T-helper 9 cell (primary cell): ENCODE results near the gene GTF2A1.

Experiments used
- DNase-seq: peaks from one replicate; pipeline ENCODE4 v3.0.0-alpha.2; 2020

The GTF2A1 gene

GRCh38 chr14:81172881-81173280, 47.9 kb downstream of the GTF2A1 start:
- no peak for DNase-seq

DNA sequence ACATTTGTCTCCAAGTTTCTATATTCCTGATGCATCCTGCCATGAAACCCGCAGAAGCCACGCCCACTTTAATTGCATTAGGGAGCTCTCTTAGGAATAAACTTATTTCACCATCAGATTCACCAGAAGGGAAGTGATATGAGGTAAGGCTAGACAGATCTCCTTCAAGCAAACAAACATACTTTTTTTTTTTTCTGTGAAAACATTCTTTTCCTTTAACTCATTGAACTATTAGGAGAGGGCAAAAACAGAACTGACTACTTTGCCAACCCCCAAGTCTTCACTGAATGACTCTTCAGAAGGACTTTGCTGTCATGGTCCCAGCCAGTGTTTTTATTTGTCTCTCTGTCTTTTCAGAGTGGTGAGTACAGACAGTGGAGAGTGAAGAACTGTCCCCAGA, 48.4 kb downstream of the GTF2A1 start:
- DNase-seq = no peak

DNA sequence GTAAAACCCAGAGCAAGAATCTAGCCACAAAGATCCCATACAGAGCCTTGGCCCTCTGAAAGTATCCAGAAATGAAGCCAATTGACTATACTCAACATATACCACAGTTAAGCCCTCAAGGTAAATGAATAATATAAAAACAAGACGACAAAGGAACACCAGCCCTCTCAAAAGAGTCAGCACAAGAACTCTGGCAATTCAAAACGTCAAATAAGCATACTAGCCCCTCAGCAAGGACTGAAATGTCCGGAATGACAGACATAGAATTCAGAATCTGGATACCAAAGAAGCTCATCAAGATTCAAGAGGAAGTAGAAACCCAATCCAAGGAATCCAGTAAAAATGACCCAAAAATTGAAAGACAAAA, 49.9 kb downstream of the GTF2A1 start:
- DNase-seq = no peak

DNA sequence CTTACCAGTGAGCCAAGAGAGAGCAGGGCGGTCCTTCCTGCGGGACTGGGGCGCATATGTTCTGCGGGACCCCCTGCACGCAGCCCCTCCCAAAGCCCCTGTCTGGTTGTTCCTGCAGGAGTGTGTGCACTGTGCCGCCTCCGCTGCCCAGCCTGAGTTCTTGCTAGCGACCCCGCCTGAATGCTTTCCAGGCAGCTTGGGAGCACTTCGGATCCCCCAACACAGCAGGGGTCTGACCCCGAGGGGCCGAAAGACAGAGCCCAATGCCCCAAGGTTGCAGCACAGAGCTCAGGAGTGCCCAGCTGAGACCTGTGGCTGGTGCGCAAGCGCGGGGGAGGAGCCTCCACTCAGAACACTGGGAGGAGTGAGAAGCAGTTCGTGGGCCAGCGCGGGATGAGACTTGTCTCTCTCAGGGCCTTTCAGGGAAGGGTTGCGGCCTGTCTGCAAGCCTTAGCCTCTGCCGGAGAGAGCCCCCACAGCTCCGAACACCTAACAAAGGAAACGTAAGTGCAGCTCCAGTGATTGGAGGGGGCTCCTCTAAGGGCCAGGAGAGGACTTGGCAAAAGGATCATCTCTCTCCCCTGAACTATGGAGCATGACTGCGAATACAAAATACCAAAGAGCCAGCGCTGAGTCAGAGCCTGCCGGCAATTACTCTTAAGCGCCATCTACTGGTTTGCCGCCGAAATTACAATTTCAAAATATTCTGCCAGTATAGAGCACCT, 50.5 kb downstream of the GTF2A1 start:
- peak; percentile 78 for DNase-seq

GRCh38 chr14:81169711-81170103, 51.1 kb downstream of the GTF2A1 start:
- peak; percentile 3 for DNase-seq

DNA sequence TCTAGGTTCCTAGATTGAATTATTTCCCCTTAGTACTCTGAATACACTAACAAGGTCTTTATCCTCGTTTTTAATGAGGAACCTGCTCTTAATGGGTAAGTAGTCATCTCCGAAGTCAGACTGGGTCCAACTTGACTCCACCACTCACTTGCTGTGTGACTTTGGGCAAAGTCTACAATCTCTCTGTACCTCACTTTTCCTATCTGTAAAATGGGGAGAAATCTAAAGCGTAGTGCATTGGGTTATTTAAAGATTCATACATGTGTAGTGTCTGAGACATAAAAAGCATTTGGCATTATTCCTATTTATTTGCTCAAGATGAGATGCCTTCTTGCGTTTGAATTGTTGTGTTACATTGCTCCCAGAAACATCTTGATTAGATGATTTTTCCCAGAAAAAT, 51.5 kb downstream of the GTF2A1 start:
- DNase-seq = no peak

DNA sequence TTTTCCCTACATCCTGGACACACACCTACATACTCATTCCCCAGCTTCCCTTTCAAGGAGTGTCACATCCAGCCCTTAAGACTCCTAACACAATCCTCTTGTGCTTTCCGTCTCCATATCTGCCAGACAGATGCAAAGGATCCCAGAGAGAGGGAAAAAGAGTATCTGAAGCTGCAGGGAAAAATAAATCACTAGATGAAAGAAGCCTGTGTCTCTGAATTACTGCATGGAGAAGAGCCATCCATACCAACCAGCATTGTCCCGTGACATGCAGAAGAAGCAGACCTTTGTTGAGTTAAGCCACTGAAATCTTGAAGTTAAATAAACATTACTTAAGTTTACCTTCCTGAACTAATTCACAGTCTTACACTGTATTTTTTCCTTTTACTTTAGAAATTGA, 54.6 kb downstream of the GTF2A1 start:
- DNase-seq = no peak

DNA sequence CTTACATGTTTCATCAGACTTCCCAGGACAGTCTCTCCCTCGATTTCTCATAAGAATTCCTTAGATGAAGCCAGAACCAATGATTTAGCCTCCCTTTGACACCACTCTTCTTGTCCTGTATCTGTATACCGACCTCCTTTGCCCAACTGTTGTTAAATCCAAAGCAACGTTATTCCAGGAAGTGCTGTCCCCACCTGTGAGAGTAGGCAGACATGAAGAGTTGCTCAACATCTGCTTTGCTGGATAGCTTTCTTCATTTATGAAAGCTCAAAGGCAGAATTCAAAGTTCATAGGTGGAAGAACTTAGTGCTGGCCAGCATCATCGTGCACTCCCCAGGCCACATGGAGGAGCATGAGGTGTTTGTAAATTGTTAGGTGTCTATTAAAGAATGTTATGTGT, 55.6 kb downstream of the GTF2A1 start:
- no peak for DNase-seq

GRCh38 chr14:81164167-81164774, 56.5 kb downstream of the GTF2A1 start:
- peak; percentile 3 for DNase-seq

DNA sequence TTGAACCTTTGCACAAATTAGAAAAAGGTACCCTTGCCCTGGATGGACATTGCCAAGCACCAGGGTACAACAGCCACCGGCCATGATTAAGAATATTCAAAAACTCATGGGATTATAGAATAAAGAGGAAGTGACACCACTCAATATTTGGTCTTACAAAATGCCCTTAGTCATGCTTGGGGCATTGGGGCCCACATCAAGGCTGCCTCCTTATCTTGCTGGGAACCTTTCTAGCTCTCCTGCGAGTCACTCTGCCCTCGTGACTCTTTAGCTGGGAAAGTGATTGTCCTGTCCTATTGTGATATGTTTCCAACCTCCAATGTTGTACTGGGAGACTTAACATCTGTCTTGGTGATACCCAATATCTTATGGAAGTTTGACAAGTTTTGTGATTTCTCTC, 57.8 kb downstream of the GTF2A1 start:
- no peak for DNase-seq

DNA sequence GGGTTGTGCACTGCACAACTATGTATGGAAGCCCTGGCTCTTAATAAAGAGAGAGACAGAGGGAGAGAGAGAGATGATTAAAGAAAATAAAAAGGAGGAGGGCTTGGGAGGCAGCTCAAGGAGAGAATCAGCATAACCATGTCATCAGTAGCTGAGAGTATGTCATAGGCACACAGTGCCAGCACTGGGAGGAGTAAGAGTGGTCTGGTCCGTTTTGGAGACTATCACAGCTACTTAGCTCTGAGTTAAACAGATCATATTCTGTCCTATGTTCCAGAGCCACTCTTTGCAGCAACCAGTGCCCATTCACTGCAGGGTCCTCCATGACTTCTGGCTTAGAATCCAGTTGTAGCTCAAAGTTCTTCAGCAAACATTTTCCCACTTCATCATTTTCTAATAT, 59.0 kb downstream of the GTF2A1 start:
- DNase-seq = no peak

DNA sequence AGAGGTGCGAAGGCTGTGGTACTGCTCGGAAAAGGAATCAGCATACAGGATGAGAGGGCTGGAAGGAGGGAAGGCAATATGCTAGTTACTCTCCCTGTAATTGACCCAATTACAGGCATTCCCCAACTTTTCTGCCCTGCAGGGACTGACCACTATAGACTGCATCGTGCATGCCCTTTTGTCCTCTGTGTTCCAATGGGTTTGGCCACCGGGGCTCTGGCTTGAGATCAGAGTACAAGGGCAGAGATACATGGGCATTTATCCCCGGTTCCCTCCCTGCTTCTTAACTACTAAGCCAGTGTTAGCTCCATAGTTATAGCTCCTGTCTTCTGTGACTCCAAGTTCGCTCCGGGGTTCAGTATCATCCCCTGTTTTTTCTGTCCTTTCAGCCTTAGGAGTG, 59.7 kb downstream of the GTF2A1 start:
- DNase-seq = no peak

- DNase-seq = no peak
Measured at GRCh38 chr14:81157431-81157830, 63.3 kb downstream of the GTF2A1 start.

GRCh38 chr14:81153187-81153586, 67.6 kb downstream of the GTF2A1 start:
- no peak for DNase-seq

GRCh38 chr14:81148635-81149034, 72.1 kb downstream of the GTF2A1 start:
- no peak for DNase-seq

- DNase-seq = no peak
Measured at GRCh38 chr14:81147140-81147897, 73.4 kb downstream of the GTF2A1 start.

DNA sequence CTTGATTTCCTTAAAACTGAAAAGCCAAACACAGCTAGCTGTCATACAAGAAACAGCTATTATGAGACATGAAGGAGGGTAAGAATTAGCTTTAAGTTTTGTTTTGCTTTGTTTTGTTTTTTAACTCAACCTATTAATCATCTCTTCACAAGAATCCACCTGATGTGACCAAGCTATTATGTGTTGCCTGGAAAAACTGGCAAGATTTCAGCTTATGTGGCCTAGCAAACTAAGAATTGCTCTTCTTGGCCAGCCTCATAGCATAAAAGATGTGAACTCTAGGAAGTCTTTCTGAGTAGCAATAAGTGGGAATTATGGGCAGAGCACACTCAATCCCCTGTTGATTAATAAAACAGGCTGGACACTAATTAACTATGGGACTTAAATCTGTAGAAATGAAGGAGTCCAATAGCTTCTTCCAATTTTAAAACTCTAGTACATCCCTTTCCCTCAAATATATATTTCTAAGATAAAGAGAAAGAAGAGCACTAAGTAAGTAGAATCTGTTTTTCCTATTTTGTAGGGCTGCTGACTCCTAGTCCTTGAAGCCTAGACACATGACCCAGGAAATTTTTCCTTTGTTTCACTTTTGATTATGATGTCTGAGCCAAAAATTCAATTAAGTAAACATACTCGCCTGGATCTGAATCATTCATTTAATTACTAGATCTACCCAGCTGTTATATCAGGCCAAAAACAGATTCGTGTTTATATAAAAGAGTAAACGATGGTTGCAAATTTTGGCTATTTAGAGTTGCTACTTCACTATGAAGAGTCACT, 75.7 kb downstream of the GTF2A1 start:
- DNase-seq = no peak

- no peak for DNase-seq
Measured at GRCh38 chr14:81143793-81144192, 77.0 kb downstream of the GTF2A1 start.

DNA sequence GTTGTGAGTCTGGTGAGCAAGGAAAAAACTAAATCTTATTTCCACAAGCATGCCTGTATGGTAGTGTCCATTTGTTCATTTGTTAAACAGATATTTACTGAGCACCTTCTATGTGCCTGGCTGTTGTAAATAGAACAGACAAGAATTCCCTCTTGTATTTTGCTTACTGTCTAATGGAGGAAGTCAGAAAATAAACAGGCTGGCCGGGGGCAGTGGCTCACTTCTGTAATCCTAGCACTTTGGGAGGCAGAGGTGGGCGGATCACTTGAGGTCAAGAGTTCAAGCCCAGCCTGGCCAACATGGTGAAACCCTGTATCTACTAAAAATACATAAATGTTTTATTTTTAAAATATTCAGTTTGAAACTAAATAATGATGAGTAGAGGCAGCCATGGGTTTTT, 79.3 kb downstream of the GTF2A1 start:
- no peak for DNase-seq

GRCh38 chr14:81138429-81138828, 82.3 kb downstream of the GTF2A1 start:
- DNase-seq = no peak

GRCh38 chr14:81137316-81137715, 83.4 kb downstream of the GTF2A1 start:
- DNase-seq = no peak

GRCh38 chr14:81133400-81133799, 87.4 kb downstream of the GTF2A1 start:
- no peak for DNase-seq

DNA sequence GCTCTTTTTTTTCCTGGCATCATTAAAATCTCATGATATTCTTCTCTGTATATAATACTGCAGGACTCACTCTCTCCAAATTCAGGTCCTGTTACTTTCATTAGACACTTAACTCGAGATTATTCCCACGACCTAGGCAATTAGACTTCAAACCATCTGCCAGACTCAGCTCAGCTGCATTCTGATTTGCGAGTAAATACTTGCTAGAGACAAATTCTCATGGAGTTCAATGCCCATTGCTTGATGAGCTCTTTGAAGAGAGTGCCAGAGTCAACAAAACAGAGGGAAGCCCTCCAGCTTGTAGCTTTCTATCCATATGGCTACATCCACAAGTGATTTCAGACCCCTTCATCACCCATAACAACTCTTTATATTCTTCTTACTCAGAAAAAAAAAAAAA, 88.3 kb downstream of the GTF2A1 start:
- DNase-seq = no peak
